Progenitor cell of endocrine pancreas (in vitro differentiated cells): ENCODE data around the gene SVOP. TPM values are rescaled to one million over a fixed set of nuclear protein-coding genes. Genes with fewer than 3 reads are reported as not detected.

Experiments
- DNase-seq: peaks from one replicate; pipeline ENCODE4 v3.0.0; 2021; ENCODE audit warnings: low spot score; ENCODE audit not compliant: unreplicated experiment
- H3K27ac Mint-ChIP-seq: 2 replicates; pipeline ENCODE4 v1.8.0; 2021; ENCODE audit warnings: mild to moderate bottlenecking, moderate library complexity, mixed read lengths
- H3K27me3 Mint-ChIP-seq: 2 replicates; pipeline ENCODE4 v1.8.0; 2021; ENCODE audit warnings: mixed read lengths
- H3K36me3 Mint-ChIP-seq: 2 replicates; pipeline ENCODE4 v1.8.0; 2022; ENCODE audit warnings: mixed read lengths; ENCODE audit not compliant: insufficient read depth
- H3K4me1 Mint-ChIP-seq: 2 replicates; pipeline ENCODE4 v1.8.0; 2021; ENCODE audit warnings: low read depth, mixed read lengths
- H3K4me3 Mint-ChIP-seq: 2 replicates; pipeline ENCODE4 v1.8.0; 2021; ENCODE audit warnings: low read depth, mild to moderate bottlenecking, moderate library complexity, mixed read lengths
- H3K9me3 Mint-ChIP-seq: 2 replicates; pipeline ENCODE4 v1.8.0; 2021; ENCODE audit warnings: low read depth, mixed read lengths
- CTCF ChIP-seq: fragments of 200-600 bp; sonication (generic); IDR thresholded peaks from one replicate; pipeline ENCODE4 v1.5.0; 2021; ENCODE audit warnings: antibody characterized with exemption, mild to moderate bottlenecking; ENCODE audit not compliant: unreplicated experiment
- total RNA-seq: library from RNA; stranded (reverse); gene quantifications from 2 replicates; pipeline ENCODE4 v1.2.1, GENCODE V29; 2021

Gene SVOP
- total RNA-seq, 1 donor from 2014 or later, result 1.7 TPM

GRCh38 chr12:108989376-108989775 lies 31.5 kb downstream of the SVOP start:
- Mint-ChIP-seq H3K9me3 (no peaks in the 10 kb centered on the region), H3K27me3 (peaks cover 18% of the 10 kb centered on the region), H3K4me3 (no peak overlapping the region), H3K4me1 (no peaks in the 10 kb centered on the region), H3K27ac (no peak overlapping the region), H3K36me3 (no peaks in the 10 kb centered on the region)
- no peak for TF ChIP-seq CTCF
- DNase-seq, result no peak

DNA sequence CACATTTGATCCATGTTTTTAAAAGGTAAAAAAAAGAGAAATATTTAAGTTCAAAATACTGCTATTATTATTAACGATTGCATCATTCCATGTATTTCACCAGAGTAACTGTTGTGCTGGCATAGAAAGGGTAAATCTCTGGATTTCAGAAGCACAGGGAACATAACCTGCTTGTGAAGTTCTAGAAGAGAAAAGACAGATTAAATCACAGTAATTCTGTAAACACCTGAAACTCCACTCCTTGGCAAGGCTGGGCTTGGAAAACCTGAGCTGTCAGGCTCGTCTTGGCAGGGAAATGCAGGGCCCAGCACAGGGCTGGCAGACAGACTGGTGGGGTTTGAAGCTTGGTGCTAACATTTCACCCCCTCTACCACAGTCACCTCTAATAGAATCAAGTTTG lies 35.1 kb downstream of the SVOP start:
- no peak for TF ChIP-seq CTCF
- no peaks in the 10 kb centered on the region for H3K4me1 Mint-ChIP-seq
- H3K4me3 Mint-ChIP-seq, result no peak overlapping the region
- H3K27me3 Mint-ChIP-seq, result peaks cover 19% of the 10 kb centered on the region
- H3K27ac Mint-ChIP-seq, result no peak overlapping the region
- H3K9me3 Mint-ChIP-seq, result no peaks in the 10 kb centered on the region
- DNase-seq, result no peak
- H3K36me3 Mint-ChIP-seq, result no peaks in the 10 kb centered on the region

- H3K4me3 Mint-ChIP-seq, result no peak overlapping the region
- H3K27ac Mint-ChIP-seq, result no peak overlapping the region
- DNase-seq, result no peak
- H3K4me1 Mint-ChIP-seq, result no peaks in the 10 kb centered on the region
- H3K27me3 Mint-ChIP-seq, result peaks cover 23% of the 10 kb centered on the region
- no peaks in the 10 kb centered on the region for H3K36me3 Mint-ChIP-seq
- no peaks in the 10 kb centered on the region for H3K9me3 Mint-ChIP-seq
- TF ChIP-seq CTCF, result no peak
Observed at GRCh38 chr12:108983227-108983626, 37.6 kb downstream of the SVOP start.

GRCh38 chr12:108982621-108983219 lies 38.1 kb downstream of the SVOP start:
- Mint-ChIP-seq H3K36me3 (no peaks in the 10 kb centered on the region), H3K4me1 (no peaks in the 10 kb centered on the region), H3K4me3 (no peak overlapping the region), H3K27ac (no peak overlapping the region), H3K9me3 (no peaks in the 10 kb centered on the region), H3K27me3 (peaks cover 27% of the 10 kb centered on the region)
- TF ChIP-seq CTCF, result no peak
- no peak for DNase-seq

- TF ChIP-seq CTCF, result no peak
- DNase-seq, result no peak
- Mint-ChIP-seq H3K27me3 (peaks cover 24% of the 10 kb centered on the region), H3K4me3 (no peak overlapping the region), H3K4me1 (no peaks in the 10 kb centered on the region), H3K36me3 (no peaks in the 10 kb centered on the region), H3K9me3 (no peaks in the 10 kb centered on the region), H3K27ac (no peak overlapping the region)
Observed at GRCh38 chr12:108981835-108982234, 39.0 kb downstream of the SVOP start.
